Fibroblast of lung (primary cell): ENCODE results near the gene VSTM2B. TPM values are rescaled to one million over a fixed set of nuclear protein-coding genes. Genes with fewer than 3 reads are reported as not detected.

Experiments
- DNase-seq, 2 donors: peaks; one replicate each; pipeline versions ENCODE4 v3.0.0 to v3.0.0-alpha.2; 2010; ENCODE audit warnings: low read depth in 2 of 2
- H2AFZ ChIP-seq: 2 replicates; pipeline ENCODE4 v1.5.1; 2012; ENCODE audit warnings: low read length, control low read depth, inconsistent platforms
- H3K27ac ChIP-seq: 2 replicates; pipeline ENCODE4 v1.5.1; 2011; ENCODE audit warnings: low read length, control low read depth; ENCODE audit not compliant: insufficient read depth
- H3K27me3 ChIP-seq: 2 replicates; pipeline ENCODE4 v1.5.1; 2011; ENCODE audit warnings: mild to moderate bottlenecking, low read length; ENCODE audit not compliant: control insufficient read depth, insufficient read depth
- H3K36me3 ChIP-seq: 2 replicates; pipeline ENCODE4 v1.5.1; 2011; ENCODE audit warnings: low read length; ENCODE audit not compliant: control insufficient read depth, insufficient read depth
- H3K4me1 ChIP-seq: 2 replicates; pipeline ENCODE4 v1.5.1; 2011; ENCODE audit warnings: low read length; ENCODE audit not compliant: control insufficient read depth, insufficient read depth; ENCODE audit errors: extremely low read depth
- H3K4me2 ChIP-seq: 2 replicates; pipeline ENCODE4 v1.5.1; 2011; ENCODE audit warnings: low read length, control low read depth; ENCODE audit not compliant: insufficient read depth; ENCODE audit errors: extremely low read depth
- H3K4me3 ChIP-seq, 4 experiments: fragments of 200-600 bp in 1 of 4; sonication (generic) in 1 of 4; replicated peaks in 1 of 4; 2 replicates each; pipeline ENCODE4 v1.5.1; 2011 to 2016; ENCODE audit warnings: low read length in 4 of 4, low read depth in 3 of 4, mild to moderate bottlenecking in 3 of 4, control low read depth in 2 of 4, inconsistent platforms in 1 of 4, mixed read lengths in 1 of 4; ENCODE audit not compliant: insufficient read depth in 1 of 4; ENCODE audit errors: control extremely low read depth in 1 of 4
- H3K79me2 ChIP-seq: 2 replicates; pipeline ENCODE4 v1.5.1; 2012; ENCODE audit warnings: mild to moderate bottlenecking, low read length, inconsistent platforms; ENCODE audit not compliant: control insufficient read depth, insufficient read depth
- H3K9ac ChIP-seq: 2 replicates; pipeline ENCODE4 v1.5.1; 2011; ENCODE audit warnings: mild to moderate bottlenecking, low read length, control low read depth; ENCODE audit not compliant: insufficient read depth
- H3K9me3 ChIP-seq: 2 replicates; pipeline ENCODE4 v1.5.1; 2012; ENCODE audit warnings: low read depth, low read length; ENCODE audit not compliant: control insufficient read depth, insufficient read depth
- H4K20me1 ChIP-seq: 2 replicates; pipeline ENCODE4 v1.5.1; 2011; ENCODE audit warnings: low read length; ENCODE audit not compliant: control insufficient read depth, insufficient read depth; ENCODE audit errors: extremely low read depth
- EZH2 ChIP-seq: IDR thresholded peaks from 2 replicates; pipeline ENCODE4 v1.5.1; 2012; ENCODE audit warnings: low read length, control low read depth, mild to moderate bottlenecking; ENCODE audit errors: missing control alignments
- polyA plus RNA-seq, 2 donors: library from polyadenylated mRNA; depleted of rRNA in 1 of 2; stranded (reverse) in 1 of 2; unstranded in 1 of 2; fragments of >200 nt; gene quantifications; 2 replicates each; pipeline ENCODE4 v1.2.1, GENCODE V29; 2011 to 2012; ENCODE audit warnings: missing spikeins in 1 of 2
- total RNA-seq: library from RNA; depleted of rRNA; stranded (reverse); fragments of >200 nt; gene quantifications from 2 replicates; pipeline ENCODE4 v1.2.1, GENCODE V29; 2014
- TF ChIP-seq, protein P1 (sequence below), 2 donors: IDR thresholded peaks in 1 of 2; conservative IDR thresholded peaks in 1 of 2; 1 replicate in 1 of 2; 2 replicates in 1 of 2; pipeline ENCODE4 v1.5.1; 2011 to 2012; ENCODE audit warnings: low read length in 2 of 2, control low read depth in 1 of 2, inconsistent platforms in 1 of 2, low read depth in 1 of 2, mild to moderate bottlenecking in 1 of 2

VSTM2B gene
- total and polyA plus RNA-seq, 2 donors (not counting 1 experiment from before 2014, with no cell fraction given), result not detected

DNA sequence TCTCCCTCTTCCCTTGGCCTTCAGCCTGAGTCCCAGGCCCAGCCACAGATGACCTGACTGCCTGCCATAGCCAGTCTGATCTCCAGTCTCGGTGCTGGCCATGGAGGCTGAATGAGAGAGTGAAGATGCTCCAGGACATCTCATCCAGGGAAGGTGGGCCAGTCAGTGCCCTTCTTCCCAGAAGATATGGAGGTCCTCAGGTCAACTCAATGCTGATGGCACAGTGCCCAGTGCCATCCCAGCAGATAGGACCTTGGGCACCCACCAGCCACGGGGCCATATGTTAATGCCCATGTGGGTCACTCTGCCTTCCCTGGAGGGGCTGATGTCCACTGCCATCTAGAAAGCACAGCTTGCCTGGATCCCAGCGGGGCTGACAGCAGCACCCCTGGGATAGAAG, 7.2 kb downstream of the VSTM2B start:
- H3K9ac ChIP-seq, result no peak overlapping the region
- DNase-seq, result no peak
- no peak overlapping the region for H3K4me3 ChIP-seq
- no peaks in the 10 kb centered on the region for H3K4me1 ChIP-seq
- no peak overlapping the region for H3K27ac ChIP-seq
- TF ChIP-seq, protein P1, sequence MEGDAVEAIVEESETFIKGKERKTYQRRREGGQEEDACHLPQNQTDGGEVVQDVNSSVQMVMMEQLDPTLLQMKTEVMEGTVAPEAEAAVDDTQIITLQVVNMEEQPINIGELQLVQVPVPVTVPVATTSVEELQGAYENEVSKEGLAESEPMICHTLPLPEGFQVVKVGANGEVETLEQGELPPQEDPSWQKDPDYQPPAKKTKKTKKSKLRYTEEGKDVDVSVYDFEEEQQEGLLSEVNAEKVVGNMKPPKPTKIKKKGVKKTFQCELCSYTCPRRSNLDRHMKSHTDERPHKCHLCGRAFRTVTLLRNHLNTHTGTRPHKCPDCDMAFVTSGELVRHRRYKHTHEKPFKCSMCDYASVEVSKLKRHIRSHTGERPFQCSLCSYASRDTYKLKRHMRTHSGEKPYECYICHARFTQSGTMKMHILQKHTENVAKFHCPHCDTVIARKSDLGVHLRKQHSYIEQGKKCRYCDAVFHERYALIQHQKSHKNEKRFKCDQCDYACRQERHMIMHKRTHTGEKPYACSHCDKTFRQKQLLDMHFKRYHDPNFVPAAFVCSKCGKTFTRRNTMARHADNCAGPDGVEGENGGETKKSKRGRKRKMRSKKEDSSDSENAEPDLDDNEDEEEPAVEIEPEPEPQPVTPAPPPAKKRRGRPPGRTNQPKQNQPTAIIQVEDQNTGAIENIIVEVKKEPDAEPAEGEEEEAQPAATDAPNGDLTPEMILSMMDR (conservative IDR thresholded peaks at IDR 0.05 in 1 of 2, IDR thresholded peaks at IDR 0.05 in 1 of 2; ENCODE audit: low read depth in 1 of 2, low read length in 2 of 2), result no peak
- no peak for TF ChIP-seq EZH2
- peaks cover 21% of the 10 kb centered on the region for H3K27me3 ChIP-seq
- H3K4me2 ChIP-seq, result no peak overlapping the region
- no peaks in the 10 kb centered on the region for H3K36me3 ChIP-seq
- no peaks in the 10 kb centered on the region for H4K20me1 ChIP-seq
- no peaks in the 10 kb centered on the region for H3K79me2 ChIP-seq
- H3K9me3 ChIP-seq, result no peaks in the 10 kb centered on the region
- no peak overlapping the region for H2AFZ ChIP-seq

DNA sequence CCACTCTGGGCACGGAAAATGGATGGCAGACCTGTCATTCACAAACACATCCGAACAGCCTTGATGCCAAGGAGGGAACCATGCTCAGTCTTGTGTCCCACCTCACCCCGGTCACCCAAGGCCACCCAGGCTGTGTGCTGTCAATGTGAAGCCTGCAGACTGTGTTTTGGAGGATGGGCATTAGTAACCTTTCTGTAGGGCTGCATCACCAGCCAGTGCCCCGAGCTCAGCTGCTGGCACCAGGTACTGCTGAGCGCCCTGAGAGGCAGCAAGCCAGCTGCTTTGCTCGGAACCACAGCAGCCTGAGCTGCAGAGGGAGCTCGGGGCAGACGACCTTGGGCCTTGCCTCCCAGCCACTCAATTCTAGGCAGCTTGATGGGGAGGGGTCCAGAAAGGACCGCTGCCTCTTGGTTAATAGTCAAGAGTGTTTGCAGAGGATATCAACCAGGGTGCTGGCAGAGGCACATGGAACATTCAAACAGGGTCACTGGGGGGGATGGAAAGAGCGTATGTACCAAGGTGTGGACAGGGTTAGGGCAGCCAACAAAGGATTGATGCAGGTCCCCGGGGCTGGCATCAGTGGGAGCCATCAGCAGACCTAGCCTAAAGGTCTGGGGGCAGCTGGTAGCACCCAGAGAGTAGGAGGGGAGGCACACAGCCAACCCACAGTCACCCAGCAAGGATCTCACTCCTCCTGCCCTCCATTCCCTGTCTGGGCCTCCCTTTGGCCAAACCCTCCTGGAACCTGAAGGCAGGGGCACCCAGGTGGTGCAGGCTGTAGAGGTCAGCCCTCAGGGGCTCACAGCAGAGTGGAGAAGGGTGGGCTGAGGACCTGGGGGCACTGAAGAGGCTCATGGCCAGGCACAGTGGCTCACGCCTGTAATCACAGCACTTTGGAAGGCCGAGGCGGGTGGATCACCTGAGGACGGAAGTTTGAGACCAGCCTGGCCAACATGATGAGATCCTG, 8.1 kb downstream of the VSTM2B start:
- no peaks in the 10 kb centered on the region for H3K4me1 ChIP-seq
- TF ChIP-seq, protein P1 (conservative IDR thresholded peaks at IDR 0.05 in 1 of 2, IDR thresholded peaks at IDR 0.05 in 1 of 2; ENCODE audit: low read depth in 1 of 2, low read length in 2 of 2), result no peak
- TF ChIP-seq EZH2, result no peak
- peaks cover 16% of the 10 kb centered on the region for H3K27me3 ChIP-seq
- no peaks in the 10 kb centered on the region for H3K9me3 ChIP-seq
- H3K27ac ChIP-seq, result no peak overlapping the region
- H3K36me3 ChIP-seq, result no peaks in the 10 kb centered on the region
- H2AFZ ChIP-seq, result no peak overlapping the region
- H3K4me3 ChIP-seq, result no peak overlapping the region
- H3K9ac ChIP-seq, result no peak overlapping the region
- no peaks in the 10 kb centered on the region for H3K79me2 ChIP-seq
- H4K20me1 ChIP-seq, result no peaks in the 10 kb centered on the region
- DNase-seq, result no peak
- H3K4me2 ChIP-seq, result no peak overlapping the region

DNA sequence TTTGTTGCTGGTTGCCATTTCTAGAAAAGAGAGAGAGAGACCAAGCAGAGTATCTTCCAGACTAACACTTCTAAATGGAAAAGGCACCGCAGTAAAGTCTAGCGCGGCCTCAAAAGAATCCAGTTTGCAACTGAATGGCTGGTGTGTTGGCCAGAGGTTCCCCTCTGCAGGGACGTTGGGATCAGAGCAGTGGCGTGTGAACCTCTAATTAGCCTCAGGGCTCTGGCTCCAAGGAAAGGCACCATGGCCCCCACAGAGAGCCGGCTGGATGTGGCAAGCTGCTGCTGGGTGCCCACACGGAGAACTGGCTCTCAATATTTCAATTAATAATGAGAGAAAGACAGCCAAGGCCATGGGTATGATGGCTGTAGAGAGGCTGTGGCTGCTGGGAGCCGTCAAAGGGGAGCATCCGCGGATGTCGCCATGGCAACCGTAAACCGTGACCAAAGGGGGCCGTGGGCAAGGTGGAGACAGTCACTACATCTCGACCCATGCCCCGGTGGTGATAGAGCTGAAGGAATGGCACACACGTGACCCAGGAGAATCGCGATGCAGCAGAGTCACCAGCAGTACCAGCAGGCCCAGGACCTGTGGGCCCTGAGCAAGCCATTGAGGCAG, 9.5 kb downstream of the VSTM2B start:
- no peak overlapping the region for H3K4me3 ChIP-seq
- no peaks in the 10 kb centered on the region for H3K79me2 ChIP-seq
- no peak overlapping the region for H2AFZ ChIP-seq
- no peaks in the 10 kb centered on the region for H3K4me1 ChIP-seq
- H3K9ac ChIP-seq, result no peak overlapping the region
- H3K36me3 ChIP-seq, result no peaks in the 10 kb centered on the region
- H3K9me3 ChIP-seq, result no peaks in the 10 kb centered on the region
- no peak overlapping the region for H3K4me2 ChIP-seq
- H3K27me3 ChIP-seq, result peaks cover 5% of the 10 kb centered on the region
- no peak overlapping the region for H3K27ac ChIP-seq
- TF ChIP-seq EZH2, result no peak
- TF ChIP-seq, protein P1 (conservative IDR thresholded peaks at IDR 0.05 in 1 of 2, IDR thresholded peaks at IDR 0.05 in 1 of 2; ENCODE audit: low read depth in 1 of 2, low read length in 2 of 2), result no peak
- no peak for DNase-seq
- H4K20me1 ChIP-seq, result no peaks in the 10 kb centered on the region
